ENCODE data around the gene TMEM26.

Gene TMEM26

DNA sequence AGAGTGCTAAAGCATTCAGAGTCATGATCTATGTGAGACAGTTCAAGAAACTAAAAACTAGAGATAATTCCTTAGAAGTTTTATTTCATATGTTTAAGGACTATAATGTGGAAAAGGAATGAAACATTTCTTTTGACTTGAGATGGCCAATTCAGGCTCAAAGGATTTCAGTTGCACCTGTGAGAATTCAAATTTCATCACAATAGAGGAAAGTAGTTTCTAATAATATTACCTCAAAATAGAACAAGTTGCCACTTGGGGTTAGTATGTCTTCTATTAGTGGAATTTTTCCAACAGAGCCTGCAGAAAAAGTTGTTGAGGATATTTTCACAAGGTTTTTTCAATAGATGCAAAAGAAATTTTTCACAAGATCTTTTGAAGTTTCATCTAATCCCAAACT, 37.4 kb downstream of the TMEM26 start:
- Histone ChIP-seq H3K4me3 (no peak overlapping the region), H3K27ac (no peak overlapping the region)
- no peak for DNase-seq (ENCODE audit: low spot score)
- TF ChIP-seq, protein P1, sequence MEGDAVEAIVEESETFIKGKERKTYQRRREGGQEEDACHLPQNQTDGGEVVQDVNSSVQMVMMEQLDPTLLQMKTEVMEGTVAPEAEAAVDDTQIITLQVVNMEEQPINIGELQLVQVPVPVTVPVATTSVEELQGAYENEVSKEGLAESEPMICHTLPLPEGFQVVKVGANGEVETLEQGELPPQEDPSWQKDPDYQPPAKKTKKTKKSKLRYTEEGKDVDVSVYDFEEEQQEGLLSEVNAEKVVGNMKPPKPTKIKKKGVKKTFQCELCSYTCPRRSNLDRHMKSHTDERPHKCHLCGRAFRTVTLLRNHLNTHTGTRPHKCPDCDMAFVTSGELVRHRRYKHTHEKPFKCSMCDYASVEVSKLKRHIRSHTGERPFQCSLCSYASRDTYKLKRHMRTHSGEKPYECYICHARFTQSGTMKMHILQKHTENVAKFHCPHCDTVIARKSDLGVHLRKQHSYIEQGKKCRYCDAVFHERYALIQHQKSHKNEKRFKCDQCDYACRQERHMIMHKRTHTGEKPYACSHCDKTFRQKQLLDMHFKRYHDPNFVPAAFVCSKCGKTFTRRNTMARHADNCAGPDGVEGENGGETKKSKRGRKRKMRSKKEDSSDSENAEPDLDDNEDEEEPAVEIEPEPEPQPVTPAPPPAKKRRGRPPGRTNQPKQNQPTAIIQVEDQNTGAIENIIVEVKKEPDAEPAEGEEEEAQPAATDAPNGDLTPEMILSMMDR (IDR thresholded peaks at IDR 0.05), result no peak

DNA sequence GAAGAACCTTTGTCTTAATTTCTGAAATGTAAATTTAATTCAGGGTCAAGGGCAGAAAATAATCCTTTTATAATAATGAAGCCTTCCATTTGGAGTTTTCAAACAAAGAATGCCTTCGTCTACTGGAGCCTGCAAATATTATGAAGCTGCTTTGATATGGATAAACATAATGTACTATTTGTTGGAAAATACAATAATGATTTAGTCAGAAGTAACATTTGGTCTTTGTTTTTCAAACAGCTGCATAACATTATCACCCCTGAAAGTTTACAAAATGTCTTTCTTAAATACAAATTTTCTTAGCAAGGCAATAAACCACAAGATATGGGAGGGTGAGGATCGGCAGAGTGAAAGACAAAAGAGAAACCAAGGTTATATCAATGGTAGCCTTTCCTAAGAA, 41.5 kb downstream of the TMEM26 start:
- Histone ChIP-seq H3K4me3 (no peak overlapping the region), H3K27ac (no peak overlapping the region)
- DNase-seq (ENCODE audit: low spot score), result no peak
- TF ChIP-seq, protein P1 (IDR thresholded peaks at IDR 0.05), result no peak

DNA sequence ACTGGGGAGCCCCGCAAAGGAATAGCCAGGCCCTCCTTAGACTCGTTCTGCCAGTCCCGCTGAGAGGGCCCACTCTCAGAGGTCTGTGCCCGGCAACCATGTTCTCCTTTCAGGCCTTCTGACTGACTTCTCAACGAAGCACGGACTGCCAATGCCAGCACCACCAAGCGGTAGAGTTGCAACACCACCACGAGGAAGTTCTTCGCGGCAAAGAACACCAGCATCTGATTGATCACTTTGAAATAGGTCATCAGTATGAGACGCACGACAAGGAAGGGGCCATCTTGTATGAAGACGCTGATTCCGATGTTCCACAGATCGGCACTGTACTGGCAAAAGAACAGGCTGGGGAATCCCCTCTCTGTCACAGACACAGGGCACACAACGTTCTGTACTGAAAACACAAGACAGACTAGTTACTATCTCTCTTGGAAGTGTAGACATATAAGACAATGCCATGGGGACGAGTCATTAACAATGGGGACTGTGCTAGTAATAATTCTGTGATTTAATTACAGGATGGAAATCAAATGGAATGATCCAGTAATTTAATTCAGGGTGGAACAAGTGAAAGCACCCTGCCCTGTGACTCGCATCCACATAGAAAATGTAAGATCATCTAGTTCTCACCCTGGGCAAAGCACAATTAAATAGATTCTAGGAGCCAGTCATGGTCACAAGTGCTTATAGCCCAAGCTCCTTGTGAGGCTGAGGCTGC, 42.7 kb downstream of the TMEM26 start:
- H3K4me3 ChIP-seq, result no peak overlapping the region
- TF ChIP-seq, protein P1 (IDR thresholded peaks at IDR 0.05), result no peak
- no peak overlapping the region for H3K27ac ChIP-seq
- no peak for DNase-seq (ENCODE audit: low spot score)

DNA sequence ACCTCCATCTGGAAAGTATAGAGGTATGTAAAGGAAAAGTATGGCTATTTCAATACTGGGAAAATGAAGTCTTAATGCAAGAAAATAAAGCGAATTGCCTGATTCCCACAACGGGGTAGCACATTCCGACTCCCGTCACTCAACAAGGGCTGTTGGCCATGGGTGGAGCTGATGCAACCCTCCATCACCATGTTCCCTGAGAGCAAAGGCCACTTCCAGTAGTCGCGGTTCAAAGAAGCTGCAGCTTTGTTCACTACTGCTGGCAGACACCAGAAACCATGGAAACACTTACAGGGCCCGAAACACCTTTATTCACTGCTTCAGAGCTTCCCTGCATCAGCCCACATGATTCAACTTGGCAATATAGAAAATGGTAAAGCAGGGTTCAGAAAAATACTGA, 44.0 kb downstream of the TMEM26 start:
- no peak overlapping the region for H3K4me3 ChIP-seq
- TF ChIP-seq, protein P1 (IDR thresholded peaks at IDR 0.05), result no peak
- DNase-seq (ENCODE audit: low spot score), result no peak
- no peak overlapping the region for H3K27ac ChIP-seq

DNA sequence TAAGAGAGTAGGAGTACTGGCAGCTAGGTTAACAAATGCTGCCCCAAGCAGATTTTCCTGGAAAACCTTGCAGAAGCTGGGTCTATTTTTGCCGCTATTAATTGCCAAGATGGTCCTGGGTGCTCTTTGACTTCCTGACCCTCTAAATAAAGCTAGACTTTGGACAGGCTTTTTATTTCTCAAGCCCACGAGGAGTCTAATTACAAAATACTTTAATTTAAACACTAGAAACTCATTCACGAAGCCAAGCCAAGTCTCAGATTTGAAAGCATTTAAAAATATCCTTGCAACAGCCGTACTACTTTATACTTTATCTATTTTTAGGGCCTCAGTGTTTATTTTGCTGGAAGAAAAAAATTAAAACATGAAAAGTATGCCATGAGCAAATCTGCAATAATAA, 45.1 kb downstream of the TMEM26 start:
- no peak overlapping the region for H3K27ac ChIP-seq
- DNase-seq (ENCODE audit: low spot score), result no peak
- H3K4me3 ChIP-seq, result no peak overlapping the region
- TF ChIP-seq, protein P1 (IDR thresholded peaks at IDR 0.05), result no peak

DNA sequence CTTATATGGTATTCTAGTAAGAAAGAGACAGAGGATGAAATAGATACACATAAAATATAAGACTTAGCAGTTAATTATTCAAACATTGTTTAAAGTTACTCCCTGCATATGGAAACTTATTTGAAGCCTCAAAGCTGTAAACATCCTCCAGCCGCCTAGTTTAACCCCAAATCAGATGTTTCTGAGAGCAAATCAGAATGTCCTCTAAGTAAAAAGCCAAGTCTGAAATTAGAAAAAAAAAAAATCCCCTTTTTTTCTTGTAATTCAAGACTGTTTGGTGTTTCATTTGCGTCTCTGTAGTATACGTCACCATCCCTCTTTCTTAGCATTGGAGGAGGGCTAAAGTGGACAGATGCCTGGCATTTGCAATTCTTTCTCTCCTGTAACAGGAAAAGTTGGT, 46.4 kb downstream of the TMEM26 start:
- TF ChIP-seq, protein P1 (IDR thresholded peaks at IDR 0.05), result no peak
- DNase-seq (ENCODE audit: low spot score), result no peak
- H3K27ac ChIP-seq, result no peak overlapping the region
- no peak overlapping the region for H3K4me3 ChIP-seq

DNA sequence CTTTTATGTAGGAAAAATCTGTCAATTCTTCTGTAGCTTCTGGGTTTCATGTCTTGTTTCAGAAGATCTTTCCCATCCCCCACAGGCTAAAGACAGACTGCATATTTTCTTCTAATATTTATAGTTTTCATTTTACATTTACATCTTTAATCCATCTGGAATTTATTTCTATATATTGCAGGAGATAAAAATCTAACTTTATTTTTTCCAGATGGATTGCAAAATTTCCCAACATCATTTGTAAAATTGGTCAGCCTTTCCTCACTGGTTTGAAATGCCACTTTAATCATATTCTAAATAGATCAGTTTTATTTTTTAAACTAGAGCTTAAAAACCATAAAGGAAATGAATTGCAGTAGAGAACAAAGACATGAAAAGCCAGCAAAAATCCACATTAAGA, 46.9 kb downstream of the TMEM26 start:
- TF ChIP-seq, protein P1 (IDR thresholded peaks at IDR 0.05), result no peak
- no peak for DNase-seq (ENCODE audit: low spot score)
- H3K27ac ChIP-seq, result no peak overlapping the region
- H3K4me3 ChIP-seq, result no peak overlapping the region

Measured in coronary artery (tissue), 2 donors.